Activated CD8-positive, alpha-beta memory T cell treated with anti-CD3 and anti-CD28 coated beads for 48 hours (primary cell): ENCODE measurements around the gene PRSS21.
A peak's percentile ranks its signal among the peaks of the same experiment; 100 is the strongest.

ENCODE experiments used
- DNase-seq, 3 experiments: peaks; one replicate each; pipeline ENCODE4 v3.0.0-alpha.2; 2020; ENCODE audit warnings: low read depth in 2 of 3, low spot score in 2 of 3

Gene PRSS21

DNA sequence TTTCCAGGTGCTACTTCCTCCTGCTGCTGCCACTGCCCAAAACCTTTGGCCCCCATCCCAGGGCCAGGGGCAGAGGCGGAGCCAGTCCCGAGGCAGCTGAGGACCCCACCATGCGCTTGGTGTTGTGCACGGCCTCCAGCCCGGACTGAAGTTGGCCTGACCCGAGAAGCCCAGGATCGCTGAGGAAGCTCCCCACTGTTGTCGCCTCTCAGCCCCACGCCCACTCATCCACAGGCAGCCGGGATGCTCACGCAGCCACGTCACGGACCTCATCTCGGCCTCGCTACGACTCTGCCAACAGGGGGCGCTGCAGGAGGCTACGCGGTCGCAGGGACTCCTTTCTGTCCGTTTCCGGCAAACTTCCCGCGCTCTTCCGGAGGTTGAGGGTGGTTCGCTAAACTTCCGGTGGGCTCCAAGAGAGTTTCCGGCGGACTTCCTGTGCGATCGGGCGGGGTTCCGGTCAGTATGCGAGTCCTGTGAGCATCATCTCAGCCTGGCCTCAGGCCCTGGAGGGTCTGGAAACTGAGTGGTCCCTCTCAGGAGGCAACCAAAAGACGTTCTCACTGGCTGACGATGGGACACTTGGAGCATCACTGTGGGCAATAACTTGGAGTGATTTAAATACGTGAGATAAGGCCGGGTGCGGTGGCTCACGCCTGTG, 25.4 kb downstream of the PRSS21 start:
- DNase-seq, result peak; percentile 66 to 87 (median 81)

DNA sequence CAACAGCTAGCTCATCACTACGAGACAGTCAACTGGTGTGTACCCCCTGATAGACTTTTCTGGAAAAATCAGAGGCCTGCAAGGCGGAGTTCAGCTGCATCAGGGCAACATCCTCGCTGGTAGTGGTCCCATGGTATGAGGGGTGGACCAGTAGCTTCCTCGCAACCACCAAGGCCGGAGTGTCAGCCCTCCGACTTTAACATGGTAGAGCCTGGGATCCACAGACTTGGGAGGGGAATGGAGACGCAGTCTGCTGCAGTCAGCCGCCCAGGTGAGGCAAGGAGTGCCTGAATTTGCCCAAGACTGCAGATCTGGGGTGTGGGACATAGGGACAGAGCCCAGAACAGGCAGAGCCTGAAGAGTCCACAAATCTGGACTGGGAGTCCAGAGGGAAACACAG, 26.5 kb downstream of the PRSS21 start:
- DNase-seq, result no peak

DNA sequence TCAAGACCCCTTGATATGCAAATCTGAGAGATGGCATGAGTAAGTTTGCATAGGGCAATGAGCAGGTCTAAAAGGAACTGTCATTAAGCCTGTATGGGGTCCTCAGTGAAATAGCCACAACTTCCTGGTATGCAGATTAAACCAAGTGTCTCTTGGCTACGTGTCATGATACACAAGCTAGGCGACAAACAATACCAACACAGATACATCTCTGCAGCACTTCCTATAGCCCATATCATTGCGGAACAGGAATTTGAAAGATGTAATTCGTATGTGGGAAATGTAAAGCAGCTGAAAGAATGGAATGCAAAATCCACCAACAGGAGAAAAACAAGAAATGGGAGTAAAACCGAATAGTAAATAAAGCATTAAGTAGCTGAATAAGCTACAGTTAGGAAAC, 28.1 kb downstream of the PRSS21 start:
- DNase-seq, result no peak

DNA sequence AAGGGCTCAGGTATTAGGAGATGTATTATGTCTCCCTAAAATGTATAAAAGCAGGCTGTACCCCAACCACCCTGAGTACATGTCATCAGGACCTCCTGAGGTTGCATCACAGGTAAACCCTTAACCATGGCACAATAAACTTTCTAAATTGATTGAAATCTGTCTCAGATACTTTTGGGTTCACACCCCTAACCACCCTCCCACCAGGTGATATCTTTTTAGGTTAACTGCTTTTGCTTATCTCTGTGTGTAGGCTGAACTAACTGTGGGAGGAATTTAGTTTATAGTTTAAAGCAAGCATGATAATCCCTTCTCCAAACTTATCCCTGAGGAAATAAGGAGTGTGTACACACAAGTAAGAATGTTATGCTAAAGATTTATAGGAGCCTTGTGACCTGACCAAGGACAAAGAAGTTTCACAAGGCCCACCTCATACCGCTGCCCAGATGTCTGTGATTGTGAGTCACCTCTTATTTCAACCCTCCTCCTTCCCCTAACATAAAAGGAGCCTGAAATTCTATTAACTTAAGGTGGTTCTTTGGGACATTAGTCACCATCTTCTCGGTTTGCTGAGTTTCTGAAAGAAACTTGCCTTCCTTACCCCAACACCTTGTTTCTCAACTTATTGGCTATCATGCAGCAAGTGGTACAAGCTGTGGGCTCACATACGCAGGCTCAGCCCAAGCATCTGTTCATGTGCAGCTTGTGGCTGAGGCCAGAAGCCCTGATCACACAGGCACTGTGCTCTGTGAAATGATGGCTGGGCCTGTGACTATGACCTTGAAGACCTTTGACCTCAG, 29.7 kb downstream of the PRSS21 start:
- DNase-seq, result no peak

DNA sequence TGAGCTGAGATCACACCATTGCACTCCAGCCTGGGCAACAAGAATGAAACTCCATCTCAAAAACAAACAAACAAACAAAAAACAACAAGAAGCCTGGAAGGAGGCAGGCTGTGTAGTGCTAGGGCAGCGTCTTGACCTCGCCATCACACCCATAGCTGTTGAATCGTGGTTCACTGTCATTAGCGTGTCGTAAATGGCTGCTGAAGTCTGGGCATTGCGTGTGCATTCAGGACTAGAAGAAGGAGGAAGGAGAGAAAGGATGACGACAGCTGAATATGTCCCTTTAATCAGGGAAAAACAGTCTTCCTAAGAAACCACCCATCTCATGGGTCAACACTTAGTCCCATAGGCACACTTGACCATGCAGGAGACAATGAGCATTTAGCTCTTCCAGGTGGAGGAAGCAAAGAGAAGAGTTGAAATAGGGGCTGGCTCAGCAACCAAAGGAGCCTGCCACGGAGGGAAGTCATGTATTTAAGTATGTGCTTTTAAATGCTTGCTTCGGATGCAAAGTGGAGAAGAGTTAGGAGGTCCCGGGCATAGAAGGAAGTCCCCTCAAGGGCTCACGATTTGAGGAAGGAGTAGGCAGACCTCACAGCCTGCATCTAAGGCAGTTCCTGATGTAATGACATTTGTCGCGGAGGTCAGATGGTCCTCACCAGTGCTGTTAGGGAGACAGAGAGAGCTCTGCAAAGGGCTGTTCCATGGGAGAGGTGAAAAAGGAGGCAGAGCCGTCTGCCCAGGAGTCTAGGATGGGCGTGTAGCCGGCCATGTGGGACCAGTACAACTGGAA, 32.1 kb downstream of the PRSS21 start:
- DNase-seq, result no peak

DNA sequence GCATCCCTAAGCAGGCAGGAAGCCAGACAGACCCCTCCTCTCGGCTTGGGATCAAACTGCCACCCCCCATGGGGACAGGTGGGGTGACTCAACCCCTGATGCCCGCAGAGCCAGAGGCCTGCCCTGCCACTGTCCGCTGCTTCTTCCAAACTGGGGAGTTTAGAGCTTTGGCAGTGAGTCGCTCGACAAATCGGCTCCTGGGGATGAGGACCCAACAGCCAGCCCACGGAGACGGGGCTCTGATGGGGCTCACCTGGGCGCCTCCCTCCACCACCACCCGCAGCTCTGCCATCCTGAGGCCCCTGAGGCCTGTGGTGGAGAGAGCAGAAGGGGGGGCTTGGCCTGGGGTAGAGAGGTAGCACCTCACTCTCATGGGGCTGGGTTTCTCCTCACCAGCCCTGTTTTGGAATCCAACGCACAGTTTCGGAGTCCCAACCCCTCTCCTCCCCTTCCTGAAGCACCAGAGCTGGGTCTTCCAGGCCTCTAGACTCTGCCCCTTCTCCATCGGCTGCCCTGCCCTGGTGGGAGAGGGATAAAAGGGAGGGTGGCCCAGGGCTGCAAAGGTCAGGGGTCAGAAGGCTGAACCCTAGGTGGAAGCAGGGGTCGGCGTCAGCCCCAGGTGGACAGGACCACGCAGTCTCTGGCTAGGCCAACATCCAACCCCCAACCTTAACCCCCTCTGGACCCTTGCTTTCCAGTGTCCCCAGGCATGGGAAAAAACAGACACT, 35.1 kb downstream of the PRSS21 start:
- DNase-seq, result no peak

DNA sequence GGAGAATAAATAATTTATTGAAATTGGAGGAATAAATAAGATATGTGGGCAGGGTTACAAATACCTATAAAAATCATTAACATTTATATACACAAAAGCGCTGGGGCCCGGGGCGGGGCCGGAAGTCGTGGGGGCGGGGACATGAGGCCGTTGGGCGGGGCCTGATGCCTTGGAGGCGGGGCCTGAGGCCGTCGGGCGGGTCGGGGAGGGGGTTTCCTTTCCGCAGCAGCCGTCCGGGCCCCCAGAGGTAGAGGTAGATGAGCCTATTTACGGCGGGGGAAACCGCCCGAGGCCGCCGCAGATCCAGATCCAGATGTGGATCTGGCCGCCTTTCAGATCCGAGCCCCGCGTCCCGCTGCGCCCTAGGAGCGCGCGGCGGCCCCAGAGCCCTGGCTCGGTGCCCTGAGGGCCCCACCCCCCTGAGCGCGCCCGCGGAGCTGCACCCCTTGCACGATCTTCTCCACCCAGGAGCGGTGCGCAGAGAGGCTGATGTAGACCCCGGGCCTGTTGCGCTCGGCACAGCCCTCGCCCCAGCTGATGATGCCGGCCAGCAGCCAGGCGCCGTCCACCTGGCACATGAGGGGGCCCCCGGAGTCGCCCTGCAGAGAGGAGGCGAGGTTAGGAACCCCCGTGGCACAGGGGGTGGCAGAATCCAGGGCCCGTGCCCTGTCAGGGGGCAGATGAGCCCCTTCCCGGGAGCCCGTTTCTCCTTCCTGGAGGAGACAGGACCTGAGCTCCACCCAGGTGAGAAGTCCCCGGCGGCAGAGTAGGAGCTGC, 35.9 kb downstream of the PRSS21 start:
- no peak for DNase-seq

DNA sequence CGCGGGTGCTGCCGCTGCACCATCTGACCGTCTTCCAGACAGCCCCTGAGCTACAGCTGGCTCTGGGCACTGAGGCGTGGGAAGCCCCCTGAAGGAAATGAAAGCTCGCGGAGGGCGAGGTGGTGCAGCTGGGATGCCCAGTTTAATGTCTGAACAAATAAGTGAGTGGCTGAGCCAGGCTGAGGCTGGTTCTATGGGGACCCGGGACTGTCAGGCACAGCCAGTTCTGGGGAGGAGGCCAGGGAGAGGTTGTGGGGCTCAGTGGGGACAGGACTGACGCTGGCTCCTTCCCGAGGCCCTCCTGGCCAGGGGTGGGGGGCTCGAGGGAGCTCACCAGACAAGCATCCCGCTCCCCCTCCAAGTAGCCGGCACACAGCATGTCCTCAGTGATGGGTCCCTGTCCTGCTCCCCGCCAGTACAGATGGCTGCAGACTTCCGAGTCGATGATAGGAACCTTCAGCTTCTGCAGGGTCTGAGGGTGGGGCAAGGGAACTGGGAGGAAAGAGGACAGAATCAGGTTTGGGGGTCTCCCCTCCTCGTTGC, 36.6 kb downstream of the PRSS21 start:
- DNase-seq, result no peak

DNA sequence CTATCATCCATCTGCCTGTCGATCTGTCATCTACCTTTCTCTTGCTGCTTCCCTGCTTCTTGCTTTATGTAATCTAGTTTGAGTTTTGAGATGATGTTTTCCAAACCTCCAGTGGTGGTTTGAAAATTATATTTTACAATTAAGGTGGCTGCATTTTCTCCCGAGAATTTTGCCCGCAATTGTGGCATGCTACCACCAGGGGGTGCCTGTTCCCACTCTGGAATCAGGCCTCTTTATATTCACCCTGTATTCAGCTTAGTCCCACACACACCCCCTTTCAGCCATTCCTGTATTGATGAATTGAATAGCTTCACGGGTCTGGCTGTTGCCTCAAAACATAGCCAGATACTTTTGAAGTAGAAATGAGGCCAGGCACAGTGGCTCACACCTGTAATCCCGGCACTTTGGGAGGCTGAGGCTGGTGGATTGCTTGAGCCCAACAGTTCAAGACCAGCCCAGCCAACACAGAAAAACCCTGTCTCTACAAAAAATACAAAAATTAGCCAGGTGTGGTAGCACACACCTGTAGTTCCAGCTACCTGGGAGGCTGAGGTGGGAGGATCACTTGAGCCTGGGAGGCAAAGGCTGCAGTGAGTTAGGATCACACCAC, 37.8 kb downstream of the PRSS21 start:
- no peak for DNase-seq

DNA sequence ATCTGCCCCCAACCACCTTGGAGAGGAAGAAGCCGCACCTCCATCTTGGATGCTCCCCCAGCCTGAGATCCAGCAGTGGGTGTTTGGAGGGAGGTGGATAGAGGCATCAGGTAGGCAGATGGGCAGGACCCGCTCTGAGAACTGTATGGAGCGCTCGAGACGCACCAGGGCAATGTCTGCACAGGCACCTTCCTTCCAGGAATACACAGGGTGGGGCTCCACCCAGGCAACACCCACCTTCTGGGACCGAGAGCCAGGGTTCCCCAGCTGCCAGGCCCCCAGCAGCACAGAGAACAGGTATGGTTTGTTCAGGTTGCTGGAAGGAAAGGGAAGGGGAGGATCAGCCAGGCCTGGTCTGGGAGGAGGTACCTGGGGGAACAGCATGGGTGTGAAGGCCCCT, 38.5 kb downstream of the PRSS21 start:
- no peak for DNase-seq

DNA sequence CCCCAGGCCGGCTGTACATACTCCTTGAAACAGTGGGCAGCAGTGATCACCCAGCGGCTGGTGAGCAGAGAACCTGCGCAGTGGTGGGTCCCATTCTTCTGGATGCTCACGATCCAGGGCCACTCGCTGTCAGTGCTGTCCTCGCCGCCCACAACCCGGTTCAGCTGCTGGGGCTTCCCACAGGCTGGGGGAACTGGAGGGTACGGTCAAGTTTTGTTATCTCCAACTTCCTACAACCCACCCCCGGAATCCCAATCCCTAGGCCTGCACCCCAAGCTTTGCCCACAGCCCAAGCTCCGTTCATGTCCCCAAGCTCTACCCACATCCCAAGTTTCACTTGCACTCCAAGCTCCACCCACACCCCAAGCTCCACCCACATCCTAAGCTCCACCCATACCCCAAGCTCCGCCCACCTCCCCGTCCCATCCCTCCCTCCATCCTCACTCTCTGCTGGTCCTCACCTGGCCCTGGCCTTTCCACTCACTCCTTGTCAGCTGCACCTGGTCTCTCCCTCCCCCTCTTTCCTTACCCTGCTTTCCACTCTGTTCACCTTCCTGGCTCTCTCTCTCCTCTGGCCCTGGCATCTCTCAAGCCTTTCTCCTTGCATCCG, 39.1 kb downstream of the PRSS21 start:
- DNase-seq, result no peak

DNA sequence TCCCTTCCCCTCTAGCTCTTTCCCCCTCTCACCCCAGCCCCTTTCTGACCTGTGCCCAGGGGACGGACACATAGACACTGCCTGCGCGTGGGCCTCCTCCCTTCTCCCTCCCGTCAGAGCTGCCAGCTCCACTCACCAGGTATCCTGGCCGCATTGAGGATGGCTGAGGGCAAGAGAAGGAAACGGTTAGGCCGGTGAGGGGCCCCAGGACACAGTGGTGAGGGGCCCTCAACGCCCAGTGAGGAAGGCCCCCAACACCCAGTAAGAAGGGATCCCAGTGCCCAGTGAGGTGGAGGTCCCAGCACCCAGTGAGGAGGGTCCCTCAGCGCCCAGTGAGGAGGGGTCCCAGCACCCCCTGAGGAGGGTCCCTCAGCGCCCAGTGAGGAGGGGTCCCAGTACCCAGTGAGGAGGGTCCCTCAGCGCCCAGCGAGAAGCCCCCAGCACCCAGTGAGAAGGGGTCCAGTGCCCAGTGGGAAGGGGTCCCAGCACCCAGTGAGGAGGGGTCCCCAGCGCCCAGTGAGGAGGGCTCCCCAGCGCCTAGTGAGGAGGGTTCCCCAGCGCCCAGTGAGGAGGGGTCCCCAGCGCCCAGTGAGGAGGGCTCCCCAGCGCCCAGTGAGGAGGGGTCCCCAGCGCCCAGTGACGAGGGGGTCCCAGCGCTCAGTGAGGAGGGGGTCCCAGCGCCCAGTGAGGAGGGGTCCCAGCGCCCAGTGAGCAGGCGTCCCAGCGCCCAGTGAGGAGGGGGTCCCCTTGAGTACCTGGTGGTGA, 39.8 kb downstream of the PRSS21 start:
- no peak for DNase-seq

DNA sequence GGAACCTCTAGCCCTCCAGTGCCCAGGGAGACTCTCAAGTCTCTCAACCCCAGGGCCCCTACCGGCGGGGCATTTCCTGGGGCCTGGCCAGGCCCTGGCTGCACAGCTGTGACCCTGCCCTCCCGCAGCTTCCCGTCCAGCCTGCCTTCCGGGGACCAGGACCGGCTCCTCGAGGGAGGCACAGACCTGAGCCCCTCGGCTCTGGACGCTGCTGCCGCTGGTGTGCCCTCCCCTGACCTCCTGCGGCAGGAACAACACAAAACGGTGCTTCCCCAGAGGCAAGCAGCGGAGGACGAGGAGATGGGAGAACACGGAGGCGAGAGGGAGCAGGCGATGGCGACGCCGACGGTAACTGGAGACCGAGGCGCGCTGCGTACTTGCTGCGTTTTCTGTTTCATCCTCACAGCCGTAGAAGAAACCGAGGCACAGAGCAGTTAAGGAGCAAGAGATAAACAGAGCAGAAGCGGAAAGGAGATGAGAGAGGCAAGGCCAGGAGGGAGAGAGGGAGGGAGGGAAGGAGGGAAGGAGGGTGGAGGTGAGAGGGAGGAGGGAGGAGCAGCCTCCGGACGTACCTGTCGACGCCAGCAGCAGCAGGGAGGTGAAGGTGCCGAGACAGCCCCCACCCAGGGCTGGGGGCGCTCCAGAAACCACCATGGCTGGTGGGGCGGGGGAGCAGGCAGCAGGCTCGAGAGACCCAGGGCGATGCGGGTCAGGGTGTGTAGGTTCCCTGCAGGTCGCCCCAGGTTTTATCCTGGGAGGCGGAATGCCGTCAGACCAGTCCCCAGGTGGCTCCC, 40.6 kb downstream of the PRSS21 start, which contains the start of gene PRSS22:
TSS of gene PRSS22 (minus strand) at position 720 of the 794 bp plus-strand sequence. CDS start at position 654, 66 bp downstream.
- DNase-seq, result no peak

DNA sequence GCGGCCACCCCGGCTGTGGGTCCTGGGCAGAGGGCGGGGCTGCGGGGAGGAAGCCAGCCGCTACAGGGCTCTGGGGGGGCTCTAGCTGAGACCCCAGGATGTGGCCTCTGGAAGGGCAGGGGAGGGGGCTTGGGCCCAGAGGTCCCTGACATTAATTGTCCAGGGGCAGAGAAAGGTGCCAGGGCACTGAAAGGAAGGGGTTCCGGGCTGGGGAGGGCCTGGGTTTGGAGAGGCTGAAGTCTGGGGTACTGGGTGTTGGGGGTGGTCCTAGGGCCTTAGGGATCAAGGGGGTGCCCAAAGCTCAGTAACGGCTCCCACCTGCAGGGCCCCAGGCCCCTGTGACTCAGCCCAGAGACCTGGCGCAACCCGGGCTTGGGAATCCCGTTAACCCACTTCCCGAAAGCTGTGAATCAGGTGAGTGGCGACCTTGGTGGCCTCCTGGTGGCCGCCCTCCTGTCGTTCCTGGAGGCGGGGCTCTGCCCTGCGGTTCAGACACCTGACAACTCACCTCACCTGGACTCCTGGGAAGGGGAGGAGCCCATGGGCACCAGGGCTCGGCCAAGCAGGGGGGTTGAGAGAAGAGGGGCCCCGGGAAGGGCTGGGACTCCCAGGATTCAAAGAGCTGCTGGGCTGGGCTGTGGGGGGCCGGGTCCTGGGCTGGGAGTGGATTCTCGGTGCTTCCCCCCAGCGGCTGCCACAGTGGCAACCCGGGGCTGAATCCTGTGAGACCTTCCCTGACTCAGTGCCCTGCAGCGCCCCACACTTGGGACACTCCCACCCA, 41.4 kb downstream of the PRSS21 start:
- DNase-seq, result no peak

DNA sequence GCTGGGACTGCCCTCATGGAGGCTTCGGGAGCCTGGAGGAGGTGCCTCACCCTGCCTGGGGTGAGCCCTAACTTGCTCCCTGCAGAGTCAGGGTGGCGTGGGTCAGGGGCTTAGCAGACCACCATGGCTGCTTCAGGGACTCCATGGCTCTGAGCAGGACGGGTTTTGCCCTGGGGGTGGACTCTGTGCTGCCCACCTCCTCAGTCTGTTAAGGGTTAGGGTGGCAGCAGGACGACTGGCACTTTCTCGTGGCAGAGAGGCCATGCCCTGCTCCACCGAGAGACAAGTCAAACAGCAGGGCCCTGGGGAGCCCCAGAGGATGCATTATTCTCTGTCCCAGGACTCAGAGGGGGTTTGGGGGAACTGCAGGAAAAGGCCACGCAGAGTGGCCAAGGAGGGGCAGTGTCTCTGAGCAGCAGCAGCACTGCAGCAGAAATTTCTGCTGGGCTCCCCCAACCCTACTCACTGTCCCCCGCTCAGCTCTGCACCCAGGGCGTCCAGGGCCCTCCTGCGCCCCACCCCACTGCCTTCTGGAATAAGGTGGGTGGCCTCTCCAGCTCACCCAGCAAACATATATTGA, 42.7 kb downstream of the PRSS21 start:
- DNase-seq, result no peak

DNA sequence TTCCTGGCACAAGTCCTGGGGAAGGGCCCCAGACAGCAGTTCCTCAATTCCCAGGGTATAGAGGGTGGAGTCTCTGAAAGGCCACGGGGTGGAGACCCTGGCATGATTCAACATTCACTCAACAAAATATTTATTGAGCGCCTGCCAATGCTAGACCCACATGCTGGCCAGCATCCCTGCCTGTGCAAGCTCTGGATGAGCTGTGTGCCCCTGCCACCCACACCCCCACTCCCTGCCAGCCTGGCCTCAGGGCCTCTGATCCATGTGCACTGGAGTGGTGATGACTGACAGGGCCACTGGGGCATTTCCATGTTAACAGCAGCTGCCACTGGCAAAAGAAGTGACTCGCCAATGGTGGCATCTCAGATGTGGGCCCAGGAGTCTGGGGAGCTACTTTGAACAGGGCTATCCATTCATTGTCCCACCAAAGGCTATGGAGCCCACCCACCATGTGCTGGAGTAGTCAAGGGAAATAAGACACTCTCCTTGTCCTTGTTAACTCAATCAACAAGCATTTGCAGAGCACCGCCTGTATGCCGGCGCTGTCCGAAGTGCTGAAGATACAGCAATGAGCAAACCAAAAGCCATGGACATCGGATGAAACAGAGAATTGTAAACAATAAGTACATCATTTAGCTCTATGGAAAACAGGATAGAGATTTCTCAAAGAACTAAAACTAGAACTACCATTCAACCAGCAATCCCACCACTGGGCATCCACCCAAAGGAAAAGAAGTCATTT, 44.0 kb downstream of the PRSS21 start:
- DNase-seq, result no peak
